ENCODE data around the gene TMEM236.

- TF ChIP-seq CTCF (IDR thresholded peaks at IDR 0.05) (no peak), POLR2A (IDR thresholded peaks at IDR 0.05) (no peak), EP300 (IDR thresholded peaks at IDR 0.05) (peak in 1 of 2 donors; percentile 46)
Observed at GRCh38 chr10:17744341-17744861, 7.6 kb upstream of the TMEM236 start.
